Stimulated activated CD4-positive, alpha-beta T cell treated with anti-CD3 and anti-CD28 coated beads, Interleukin-12 subunit alpha, Interleukin-12 subunit beta, amount 100 ng/mL, for 24 hours (primary cell): ENCODE results near the gene ARHGAP25.

Experiments
- DNase-seq, 2 experiments: peaks; one replicate each; pipeline ENCODE4 v3.0.0-alpha.2; 2020; ENCODE audit warnings: low read depth in 2 of 2

The ARHGAP25 gene

GRCh38 chr2:68831686-68832232, 97.1 kb downstream of the ARHGAP25 start:
- no peak for DNase-seq

GRCh38 chr2:68832233-68832869, 97.7 kb downstream of the ARHGAP25 start:
- peak in 1 of 2 experiments; percentile 35 for DNase-seq

GRCh38 chr2:68833162-68833561, 98.6 kb downstream of the ARHGAP25 start:
- no peak for DNase-seq

- DNase-seq, result no peak
Measured at GRCh38 chr2:68834737-68835376, 100.2 kb downstream of the ARHGAP25 start.

- DNase-seq, result no peak
Measured at GRCh38 chr2:68835621-68836020, 101.0 kb downstream of the ARHGAP25 start.

- DNase-seq, result peak in 1 of 2 experiments; percentile 54
Measured at GRCh38 chr2:68837164-68837860, 102.7 kb downstream of the ARHGAP25 start.

- DNase-seq, result no peak
Measured at GRCh38 chr2:68837861-68838341, 103.3 kb downstream of the ARHGAP25 start.

- DNase-seq, result no peak
Measured at GRCh38 chr2:68838641-68839040, 104.0 kb downstream of the ARHGAP25 start.

- DNase-seq, result no peak
Measured at GRCh38 chr2:68839260-68839833, 104.7 kb downstream of the ARHGAP25 start.

GRCh38 chr2:68845043-68845442, 110.4 kb downstream of the ARHGAP25 start:
- DNase-seq, result no peak

- no peak for DNase-seq
Measured at GRCh38 chr2:68846091-68846490, 111.5 kb downstream of the ARHGAP25 start.

GRCh38 chr2:68847751-68848150, 113.1 kb downstream of the ARHGAP25 start:
- DNase-seq, result no peak

- no peak for DNase-seq
Measured at GRCh38 chr2:68849579-68850030, 115.0 kb downstream of the ARHGAP25 start.

- DNase-seq, result no peak
Measured at GRCh38 chr2:68850524-68850923, 115.9 kb downstream of the ARHGAP25 start.

GRCh38 chr2:68853035-68853434, 118.4 kb downstream of the ARHGAP25 start:
- DNase-seq, result no peak

GRCh38 chr2:68853915-68854314, 119.3 kb downstream of the ARHGAP25 start:
- DNase-seq, result no peak

- no peak for DNase-seq
Measured at GRCh38 chr2:68854476-68854875, 119.9 kb downstream of the ARHGAP25 start.

- DNase-seq, result no peak
Measured at GRCh38 chr2:68855550-68855949, 120.9 kb downstream of the ARHGAP25 start.

GRCh38 chr2:68857202-68857845, 122.7 kb downstream of the ARHGAP25 start:
- DNase-seq, result no peak

GRCh38 chr2:68857855-68858456, 123.3 kb downstream of the ARHGAP25 start:
- DNase-seq, result no peak

- DNase-seq, result no peak
Measured at GRCh38 chr2:68860111-68860510, 125.5 kb downstream of the ARHGAP25 start.
